ENCODE results near the gene ARF3. TPM values are rescaled to one million over a fixed set of nuclear protein-coding genes. Genes with fewer than 3 reads are reported as not detected.

ARF3 gene
- total RNA-seq, 1 experiment from 2014 or later: 166 TPM

DNA sequence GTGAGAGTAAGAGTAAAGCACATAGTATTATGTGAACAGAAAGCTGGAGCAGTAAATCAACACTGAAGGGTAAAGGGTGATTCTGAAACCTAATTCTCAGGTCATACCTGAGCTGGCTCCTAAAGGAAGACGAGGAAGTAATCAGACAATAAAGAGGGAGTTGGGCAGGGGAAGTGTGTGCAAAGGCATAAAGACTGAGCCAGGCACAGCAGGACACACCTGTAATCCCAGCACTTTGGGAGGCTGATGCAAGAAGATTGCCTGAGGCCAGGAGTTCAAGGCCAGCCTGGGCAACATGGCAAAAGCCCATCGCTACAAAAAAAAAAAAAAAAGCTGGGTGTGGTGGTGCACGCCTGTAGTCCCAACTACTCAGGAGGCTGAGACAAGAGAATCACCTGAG is 9.6 kb downstream of the ARF3 start:
- peaks cover 7 to 8% of the 10 kb centered on the region in 2 experiments; a peak in 3 of 4 replicates for H3K36me3 ChIP-seq (ENCODE audit: control insufficient read depth in 1 of 2, insufficient read depth in 2 of 2, low read length in 2 of 2)
- POLR2A ChIA-PET: interaction anchor here (1.0 kb wide), 1 partner anchor 10 kb away, joined by 4 read pairs; the partner anchor contains the start of gene ARF3

More for the DNA sequence above, 9.6 kb downstream of the ARF3 start:
- CTCF ChIA-PET: interaction anchor here (1.0 to 1.4 kb wide), 2 partner anchors 12 to 40 kb away, joined by 3 read pairs; no protein-coding TSS in a partner anchor
- RAD21 ChIA-PET (ENCODE audit: low non-redundant PET in 1 of 2, low total read pairs in 2 of 2, uncharacterized antibody in 2 of 2, unreplicated experiment in 2 of 2): no interaction called here
- H3K9ac ChIP-seq (ENCODE audit: low read length): no peak overlapping the region
- BruUV-seq (replicated peaks): no TSS peak
- H3K4me1 ChIP-seq (ENCODE audit: control insufficient read depth in 1 of 2, insufficient read depth in 2 of 2, low read length in 2 of 2): no peaks in the 10 kb centered on the region
- no peak for TF ChIP-seq CEBPB (IDR thresholded peaks at IDR 0.05; ENCODE audit: low read depth)
- no peak for TF ChIP-seq ZNF274 (IDR thresholded peaks at IDR 0.05; ENCODE audit: low read depth, low read length)
- TF ChIP-seq, protein P1, sequence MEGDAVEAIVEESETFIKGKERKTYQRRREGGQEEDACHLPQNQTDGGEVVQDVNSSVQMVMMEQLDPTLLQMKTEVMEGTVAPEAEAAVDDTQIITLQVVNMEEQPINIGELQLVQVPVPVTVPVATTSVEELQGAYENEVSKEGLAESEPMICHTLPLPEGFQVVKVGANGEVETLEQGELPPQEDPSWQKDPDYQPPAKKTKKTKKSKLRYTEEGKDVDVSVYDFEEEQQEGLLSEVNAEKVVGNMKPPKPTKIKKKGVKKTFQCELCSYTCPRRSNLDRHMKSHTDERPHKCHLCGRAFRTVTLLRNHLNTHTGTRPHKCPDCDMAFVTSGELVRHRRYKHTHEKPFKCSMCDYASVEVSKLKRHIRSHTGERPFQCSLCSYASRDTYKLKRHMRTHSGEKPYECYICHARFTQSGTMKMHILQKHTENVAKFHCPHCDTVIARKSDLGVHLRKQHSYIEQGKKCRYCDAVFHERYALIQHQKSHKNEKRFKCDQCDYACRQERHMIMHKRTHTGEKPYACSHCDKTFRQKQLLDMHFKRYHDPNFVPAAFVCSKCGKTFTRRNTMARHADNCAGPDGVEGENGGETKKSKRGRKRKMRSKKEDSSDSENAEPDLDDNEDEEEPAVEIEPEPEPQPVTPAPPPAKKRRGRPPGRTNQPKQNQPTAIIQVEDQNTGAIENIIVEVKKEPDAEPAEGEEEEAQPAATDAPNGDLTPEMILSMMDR (IDR thresholded peaks at IDR 0.05 in 2 of 3, conservative IDR thresholded peaks at IDR 0.05 in 1 of 3; ENCODE audit: borderline replicate concordance in 1 of 3, insufficient read depth in 1 of 3, low read depth in 2 of 3, low read length in 2 of 3): no peak
- no peak for TF ChIP-seq TCF7L2 (IDR thresholded peaks at IDR 0.05; ENCODE audit: borderline replicate concordance, extremely low read depth, insufficient read depth, insufficient read length)
- TF ChIP-seq, protein P2, sequence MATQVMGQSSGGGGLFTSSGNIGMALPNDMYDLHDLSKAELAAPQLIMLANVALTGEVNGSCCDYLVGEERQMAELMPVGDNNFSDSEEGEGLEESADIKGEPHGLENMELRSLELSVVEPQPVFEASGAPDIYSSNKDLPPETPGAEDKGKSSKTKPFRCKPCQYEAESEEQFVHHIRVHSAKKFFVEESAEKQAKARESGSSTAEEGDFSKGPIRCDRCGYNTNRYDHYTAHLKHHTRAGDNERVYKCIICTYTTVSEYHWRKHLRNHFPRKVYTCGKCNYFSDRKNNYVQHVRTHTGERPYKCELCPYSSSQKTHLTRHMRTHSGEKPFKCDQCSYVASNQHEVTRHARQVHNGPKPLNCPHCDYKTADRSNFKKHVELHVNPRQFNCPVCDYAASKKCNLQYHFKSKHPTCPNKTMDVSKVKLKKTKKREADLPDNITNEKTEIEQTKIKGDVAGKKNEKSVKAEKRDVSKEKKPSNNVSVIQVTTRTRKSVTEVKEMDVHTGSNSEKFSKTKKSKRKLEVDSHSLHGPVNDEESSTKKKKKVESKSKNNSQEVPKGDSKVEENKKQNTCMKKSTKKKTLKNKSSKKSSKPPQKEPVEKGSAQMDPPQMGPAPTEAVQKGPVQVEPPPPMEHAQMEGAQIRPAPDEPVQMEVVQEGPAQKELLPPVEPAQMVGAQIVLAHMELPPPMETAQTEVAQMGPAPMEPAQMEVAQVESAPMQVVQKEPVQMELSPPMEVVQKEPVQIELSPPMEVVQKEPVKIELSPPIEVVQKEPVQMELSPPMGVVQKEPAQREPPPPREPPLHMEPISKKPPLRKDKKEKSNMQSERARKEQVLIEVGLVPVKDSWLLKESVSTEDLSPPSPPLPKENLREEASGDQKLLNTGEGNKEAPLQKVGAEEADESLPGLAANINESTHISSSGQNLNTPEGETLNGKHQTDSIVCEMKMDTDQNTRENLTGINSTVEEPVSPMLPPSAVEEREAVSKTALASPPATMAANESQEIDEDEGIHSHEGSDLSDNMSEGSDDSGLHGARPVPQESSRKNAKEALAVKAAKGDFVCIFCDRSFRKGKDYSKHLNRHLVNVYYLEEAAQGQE (IDR thresholded peaks at IDR 0.05; ENCODE audit: low read depth): no peak
- TF ChIP-seq, protein P3, sequence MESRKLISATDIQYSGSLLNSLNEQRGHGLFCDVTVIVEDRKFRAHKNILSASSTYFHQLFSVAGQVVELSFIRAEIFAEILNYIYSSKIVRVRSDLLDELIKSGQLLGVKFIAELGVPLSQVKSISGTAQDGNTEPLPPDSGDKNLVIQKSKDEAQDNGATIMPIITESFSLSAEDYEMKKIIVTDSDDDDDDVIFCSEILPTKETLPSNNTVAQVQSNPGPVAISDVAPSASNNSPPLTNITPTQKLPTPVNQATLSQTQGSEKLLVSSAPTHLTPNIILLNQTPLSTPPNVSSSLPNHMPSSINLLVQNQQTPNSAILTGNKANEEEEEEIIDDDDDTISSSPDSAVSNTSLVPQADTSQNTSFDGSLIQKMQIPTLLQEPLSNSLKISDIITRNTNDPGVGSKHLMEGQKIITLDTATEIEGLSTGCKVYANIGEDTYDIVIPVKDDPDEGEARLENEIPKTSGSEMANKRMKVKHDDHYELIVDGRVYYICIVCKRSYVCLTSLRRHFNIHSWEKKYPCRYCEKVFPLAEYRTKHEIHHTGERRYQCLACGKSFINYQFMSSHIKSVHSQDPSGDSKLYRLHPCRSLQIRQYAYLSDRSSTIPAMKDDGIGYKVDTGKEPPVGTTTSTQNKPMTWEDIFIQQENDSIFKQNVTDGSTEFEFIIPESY (IDR thresholded peaks at IDR 0.05; ENCODE audit: extremely low read depth, insufficient replicate concordance, low read length): no peak
- DNase-seq (ENCODE audit: low read depth, low spot score): no peak
- no peak for ATAC-seq
- no peak overlapping the region for H3K27ac ChIP-seq (ENCODE audit: low read depth, low read length)
- peaks cover 7% of the 10 kb centered on the region; the same call in 1 of the 2 replicates for H4K20me1 ChIP-seq (ENCODE audit: insufficient read depth)
- no peak overlapping the region for H2AFZ ChIP-seq (ENCODE audit: low read depth, low read length, poor library complexity, severe bottlenecking)
- no peaks in the 10 kb centered on the region for H3K27me3 ChIP-seq (ENCODE audit: insufficient read depth, low read length)
- H3K4me2 ChIP-seq (ENCODE audit: low read length): no peak overlapping the region
- peaks cover 85% of the 10 kb centered on the region for H3K79me2 ChIP-seq (ENCODE audit: insufficient read depth, low read length)
- no peaks in the 10 kb centered on the region for H3K9me2 ChIP-seq (ENCODE audit: insufficient read depth)
- H3K9me3 ChIP-seq (ENCODE audit: control insufficient read depth in 1 of 2, insufficient read depth in 1 of 2, low read depth in 1 of 2, low read length in 2 of 2): no peaks in the 10 kb centered on the region
- intact Hi-C loops (cut with micrococcal nuclease): no loop called here
- H3K4me3 ChIP-seq (replicated peaks in 1 of 2; ENCODE audit: low read depth in 1 of 2, low read length in 2 of 2): no peak overlapping the region

All from HCT116 (cell line).